HG03571 (cell line): ENCODE results near the gene ZNF236.

Experiments used
- ATAC-seq: cut with Tn5 transposase; IDR thresholded peaks from one replicate; pipeline ENCODE4 v1.9.1; 2021; ENCODE audit not compliant: unreplicated experiment

ZNF236 gene

DNA sequence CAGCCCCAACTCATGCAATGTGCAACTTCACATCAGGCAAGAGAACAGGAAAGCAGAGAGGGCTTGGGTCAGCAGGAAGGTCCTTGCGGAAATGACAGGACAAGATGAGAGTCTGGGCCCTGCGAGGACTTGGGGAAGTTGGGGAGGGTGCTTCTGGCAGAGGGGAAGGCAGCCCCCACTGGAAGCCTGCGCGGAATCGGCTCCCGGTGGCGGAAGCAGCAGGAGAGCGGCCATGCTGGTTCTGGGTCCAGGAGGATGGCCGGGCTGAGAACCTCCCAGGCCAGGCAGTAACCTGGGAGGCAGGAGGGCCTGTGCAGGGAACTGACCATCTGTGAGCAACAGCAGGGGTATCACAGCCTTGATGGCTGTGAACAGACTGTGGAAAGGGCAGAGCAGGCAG, 197.3 kb downstream of the ZNF236 start:
- no peak for ATAC-seq
